Stomach (tissue), 4 donors: ENCODE data around the gene COP1.

Source experiments
- POLR2A ChIP-seq, 4 donors: fragments of 450-650 bp; IDR thresholded peaks; one replicate each; pipeline ENCODE4 v1.6.1; 2016; ENCODE audit warnings: antibody characterized with exemption in 4 of 4, control low read depth in 2 of 4, mild to moderate bottlenecking in 1 of 4, moderate library complexity in 1 of 4
- TF ChIP-seq, protein P1 (sequence below), 7 experiments: fragments of 450-650 bp in 4 of 7; fragments of 200-600 bp in 3 of 7; sonication (generic) in 3 of 7; IDR thresholded peaks; one replicate each; pipeline ENCODE4 v1.5.1; 2016 to 2019; ENCODE audit warnings: antibody characterized with exemption in 7 of 7, control low read depth in 2 of 7, mild to moderate bottlenecking in 1 of 7

- TF ChIP-seq POLR2A (IDR thresholded peaks at IDR 0.05), result no peak
- TF ChIP-seq, protein P1, sequence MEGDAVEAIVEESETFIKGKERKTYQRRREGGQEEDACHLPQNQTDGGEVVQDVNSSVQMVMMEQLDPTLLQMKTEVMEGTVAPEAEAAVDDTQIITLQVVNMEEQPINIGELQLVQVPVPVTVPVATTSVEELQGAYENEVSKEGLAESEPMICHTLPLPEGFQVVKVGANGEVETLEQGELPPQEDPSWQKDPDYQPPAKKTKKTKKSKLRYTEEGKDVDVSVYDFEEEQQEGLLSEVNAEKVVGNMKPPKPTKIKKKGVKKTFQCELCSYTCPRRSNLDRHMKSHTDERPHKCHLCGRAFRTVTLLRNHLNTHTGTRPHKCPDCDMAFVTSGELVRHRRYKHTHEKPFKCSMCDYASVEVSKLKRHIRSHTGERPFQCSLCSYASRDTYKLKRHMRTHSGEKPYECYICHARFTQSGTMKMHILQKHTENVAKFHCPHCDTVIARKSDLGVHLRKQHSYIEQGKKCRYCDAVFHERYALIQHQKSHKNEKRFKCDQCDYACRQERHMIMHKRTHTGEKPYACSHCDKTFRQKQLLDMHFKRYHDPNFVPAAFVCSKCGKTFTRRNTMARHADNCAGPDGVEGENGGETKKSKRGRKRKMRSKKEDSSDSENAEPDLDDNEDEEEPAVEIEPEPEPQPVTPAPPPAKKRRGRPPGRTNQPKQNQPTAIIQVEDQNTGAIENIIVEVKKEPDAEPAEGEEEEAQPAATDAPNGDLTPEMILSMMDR (IDR thresholded peaks at IDR 0.05), result no peak
Observed at GRCh38 chr1:176157995-176158394, 49.1 kb downstream of the COP1 start.
